GM18517 (cell line): Measurements from ENCODE around the gene MLN.
A peak's percentile ranks its signal among the peaks of the same experiment; 100 is the strongest.

Experiments
- ATAC-seq: cut with Tn5 transposase; IDR thresholded peaks from one replicate; pipeline ENCODE4 v1.9.1; 2021; ENCODE audit warnings: mild to moderate bottlenecking, moderate library complexity; ENCODE audit not compliant: unreplicated experiment

MLN gene

GRCh38 chr6:33790379-33790778, 13.4 kb downstream of the MLN start:
- no peak for ATAC-seq

- no peak for ATAC-seq
Observed at GRCh38 chr6:33789550-33789895, 14.3 kb downstream of the MLN start.

- peak; percentile 87 for ATAC-seq
Observed at GRCh38 chr6:33788694-33789549, 14.9 kb downstream of the MLN start, which contains the start of gene LEMD2. LEMD2 (minus strand) TSS chr6:33789130; CDS start chr6:33789116, 14 bp downstream.

DNA sequence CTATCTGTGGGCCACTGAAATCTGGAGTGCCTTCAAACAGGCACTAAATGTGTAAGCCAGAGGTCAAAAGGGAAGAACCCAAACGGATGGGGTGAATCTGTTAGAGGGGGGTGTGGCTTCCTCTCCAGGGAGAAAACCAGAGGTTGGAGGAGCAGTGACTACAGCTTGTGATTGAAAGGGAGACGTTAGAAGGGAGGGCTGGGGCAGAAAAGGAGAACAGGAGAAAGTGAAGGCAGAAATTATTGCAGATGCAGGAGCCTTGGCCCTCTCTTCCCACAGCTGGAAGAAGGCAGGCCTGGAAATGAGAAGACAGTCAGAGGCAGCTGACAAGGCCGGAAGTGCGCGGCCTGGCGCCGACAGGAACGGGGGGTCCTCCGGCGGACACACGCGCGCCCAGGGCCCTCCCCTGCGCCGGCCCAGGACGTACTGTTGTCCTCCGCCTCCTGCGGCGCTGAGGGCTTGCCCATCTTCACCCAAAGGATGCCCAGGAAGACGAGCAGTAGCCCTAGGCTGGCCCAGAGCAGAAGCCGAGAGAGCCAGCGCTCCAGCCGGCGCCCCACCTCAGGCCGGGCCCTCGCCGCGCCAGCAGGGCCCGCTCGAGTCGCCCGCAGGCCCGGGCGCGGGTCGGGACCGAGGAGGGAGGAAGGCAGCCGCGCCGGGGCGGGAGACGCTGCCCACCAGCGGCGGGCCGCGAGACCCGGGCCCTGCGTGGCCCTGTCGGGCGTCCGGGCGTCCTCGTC, 15.7 kb downstream of the MLN start:
- peak; percentile 41 for ATAC-seq

DNA sequence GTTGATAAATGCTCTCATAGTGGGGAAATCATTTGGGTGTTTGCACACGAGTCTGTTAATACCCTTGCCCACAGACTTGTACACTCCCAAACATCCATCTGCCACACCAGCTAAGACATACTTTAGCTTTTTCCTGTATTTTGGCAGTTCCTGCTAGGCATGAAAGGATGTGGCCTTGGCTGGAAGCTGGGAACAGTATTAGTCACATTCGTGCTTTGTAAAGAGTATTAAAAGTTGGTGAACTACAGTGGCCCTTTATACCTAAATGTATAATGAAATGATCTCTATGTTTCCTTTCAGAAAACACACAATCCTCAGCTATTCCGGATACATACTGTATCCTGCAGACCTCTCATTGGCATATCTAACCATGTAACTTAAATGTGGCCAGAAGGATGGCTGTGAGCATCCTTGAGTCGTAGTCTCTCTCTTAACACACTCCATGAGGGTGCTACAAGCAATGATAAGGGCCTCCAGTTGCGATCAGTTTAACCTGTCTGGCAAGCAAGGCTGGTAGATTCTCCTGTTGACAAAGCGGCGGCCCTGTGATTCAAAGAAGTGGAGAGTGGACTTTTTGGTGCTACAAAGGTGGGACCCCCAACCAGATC, 16.4 kb downstream of the MLN start:
- ATAC-seq = no peak

- no peak for ATAC-seq
Observed at GRCh38 chr6:33786736-33787135, 17.1 kb downstream of the MLN start.

DNA sequence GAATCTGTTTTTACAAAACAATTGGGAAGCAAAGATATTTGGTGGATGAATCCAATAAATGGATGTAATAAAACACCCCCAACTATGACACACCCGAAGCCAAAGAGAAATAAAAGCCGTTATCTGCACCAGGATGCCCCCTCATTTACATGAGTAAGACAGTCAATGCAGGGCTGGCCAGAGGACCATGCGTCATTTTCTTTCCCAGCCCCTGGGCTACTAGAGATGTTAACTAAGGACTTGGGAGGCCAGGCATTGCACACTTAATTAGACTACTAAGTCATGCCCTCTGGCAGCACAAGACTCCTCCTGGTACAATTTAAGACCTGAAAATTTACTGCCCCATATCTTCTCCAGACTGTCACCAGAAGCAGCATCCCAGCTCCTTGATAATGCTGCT, 18.0 kb downstream of the MLN start:
- ATAC-seq = no peak

DNA sequence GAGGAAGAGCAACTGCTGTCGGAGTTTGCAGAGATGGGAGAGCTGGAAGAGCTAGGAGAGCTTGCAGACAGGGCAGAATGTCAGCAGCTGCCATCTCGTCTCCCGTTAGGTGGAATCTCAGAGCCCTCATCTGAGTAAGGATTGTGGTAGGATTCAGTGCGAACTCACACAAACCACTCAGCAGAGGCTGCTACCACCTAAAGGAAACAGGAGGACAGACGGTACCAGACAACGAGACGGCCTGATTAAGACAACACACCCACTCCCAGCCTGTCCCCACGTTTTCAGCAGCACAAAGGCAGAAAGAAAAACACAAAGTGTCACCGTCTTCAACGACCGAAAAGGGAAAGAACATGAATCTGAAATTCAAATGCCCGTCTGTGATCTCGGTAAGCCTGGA, 19.0 kb downstream of the MLN start:
- ATAC-seq = no peak

GRCh38 chr6:33783781-33784520, 19.9 kb downstream of the MLN start:
- ATAC-seq = no peak

- no peak for ATAC-seq
Observed at GRCh38 chr6:33782561-33782960, 21.2 kb downstream of the MLN start.

DNA sequence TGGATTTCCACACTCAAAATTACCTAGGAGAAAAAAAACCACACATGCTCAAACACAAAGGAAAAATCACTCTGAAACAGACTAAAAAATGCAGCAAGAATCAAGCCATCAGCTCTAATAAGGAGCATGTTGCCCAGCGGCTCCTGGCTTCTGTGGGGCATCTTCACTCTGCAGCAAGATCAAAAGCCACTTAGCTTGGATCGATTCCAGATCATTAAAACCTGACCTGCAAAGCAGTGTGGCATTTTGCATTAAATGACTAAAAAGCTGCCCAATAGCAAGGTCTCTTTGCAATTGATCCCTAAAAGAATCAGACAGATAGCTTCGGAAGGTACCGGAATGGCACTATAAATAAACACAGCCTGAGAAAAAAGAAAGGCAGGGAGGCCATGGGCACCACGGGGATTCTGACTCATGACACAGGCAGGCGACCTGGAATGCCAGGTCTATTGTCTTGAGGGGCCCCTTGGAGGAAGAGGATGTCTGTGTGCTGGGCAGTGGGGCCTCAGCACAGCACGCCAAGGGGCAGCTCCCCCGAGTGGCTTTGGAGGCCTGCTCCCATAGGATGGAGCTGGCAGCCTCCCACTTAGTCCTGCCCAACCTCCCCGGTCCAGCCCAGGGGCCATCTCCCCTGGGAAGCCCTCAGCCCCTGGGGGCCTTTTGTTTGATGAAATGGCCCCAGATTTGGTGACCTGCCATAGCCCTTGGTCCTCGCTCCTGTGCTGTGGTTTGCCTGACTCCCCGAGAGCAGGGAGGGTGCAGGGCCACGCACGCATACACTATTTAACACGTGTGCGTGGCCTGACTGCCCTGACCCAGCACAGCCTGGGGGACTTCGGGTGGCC, 22.4 kb downstream of the MLN start:
- ATAC-seq = no peak

GRCh38 chr6:33779895-33780294, 23.9 kb downstream of the MLN start:
- ATAC-seq = no peak

- no peak for ATAC-seq
Observed at GRCh38 chr6:33779290-33779689, 24.5 kb downstream of the MLN start.

GRCh38 chr6:33778444-33779121, 25.2 kb downstream of the MLN start:
- no peak for ATAC-seq

GRCh38 chr6:33777398-33778388, 26.1 kb downstream of the MLN start:
- ATAC-seq = no peak

DNA sequence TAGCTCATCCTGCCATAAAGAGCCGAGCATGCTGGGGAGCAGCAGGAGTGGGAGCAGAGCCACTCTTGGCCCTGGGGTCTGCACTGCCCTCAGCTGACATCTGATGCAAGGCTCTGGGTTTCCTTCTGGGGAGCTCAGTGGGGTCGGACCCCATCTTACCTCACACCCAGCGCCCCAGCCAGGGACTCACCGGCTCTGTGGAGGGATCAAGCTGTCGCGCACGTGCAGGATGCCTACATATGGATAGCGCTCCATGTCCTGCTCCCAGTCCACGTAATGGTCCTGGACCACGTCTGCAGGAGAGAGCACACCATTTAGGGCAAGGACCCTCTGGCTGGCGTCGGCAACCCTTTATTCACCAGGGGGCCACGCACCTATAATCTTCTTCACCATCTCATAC, 27.0 kb downstream of the MLN start:
- no peak for ATAC-seq

- ATAC-seq = no peak
Observed at GRCh38 chr6:33776186-33776585, 27.6 kb downstream of the MLN start.

DNA sequence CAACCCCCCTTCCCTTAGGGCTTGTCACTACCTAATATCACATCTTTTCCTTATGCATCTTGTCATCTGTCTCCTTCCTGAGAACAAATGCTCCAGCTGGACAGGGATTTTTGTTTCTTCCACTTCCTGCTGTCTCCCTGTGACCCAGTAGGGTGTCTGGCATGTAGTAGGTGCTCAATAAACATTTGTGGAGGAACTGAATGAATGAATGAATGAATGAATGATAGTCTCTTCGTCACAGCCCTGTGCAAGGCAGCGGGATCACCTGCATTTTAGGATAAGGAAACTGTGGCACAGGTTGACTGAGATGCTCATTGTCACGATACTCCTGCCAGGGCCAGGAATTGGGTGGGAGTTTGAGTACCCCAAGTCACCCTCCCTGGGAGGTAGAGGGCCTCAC, 29.0 kb downstream of the MLN start:
- ATAC-seq = no peak
